GM12891 (cell line): ENCODE data around the gene TAF11L7. TPM values are rescaled to one million over a fixed set of nuclear protein-coding genes. Genes with fewer than 3 reads are reported as not detected.
"Not testable (repeated sequence)": the region's sequence is repeated elsewhere in the genome, so short reads cannot be mapped to it uniquely, and the experiment has no call there.

Source experiments
- DNase-seq: peaks from one replicate; pipeline ENCODE4 v3.0.0; 2011; ENCODE audit warnings: low spot score; ENCODE audit not compliant: insufficient read length
- FAIRE-seq: peaks from 2 replicates; lab custom pipeline; 2011; peaks lifted over from hg19 to GRCh38; lab: Jason Lieb, UNC
- PAX5 ChIP-seq: IDR thresholded peaks from 2 replicates; pipeline ENCODE4 v1.6.1; 2011; ENCODE audit warnings: low read length, moderate library complexity, mild to moderate bottlenecking; ENCODE audit not compliant: insufficient read depth, severe bottlenecking
- POLR2A ChIP-seq: IDR thresholded peaks from 2 replicates; pipeline ENCODE4 v1.6.1; 2011; ENCODE audit warnings: low read depth, low read length, control low read depth
- POLR2AphosphoS5 ChIP-seq: IDR thresholded peaks from 2 replicates; pipeline ENCODE4 v1.6.1; 2011; ENCODE audit warnings: low read depth, low read length, control low read depth
- POU2F2 ChIP-seq: IDR thresholded peaks from 2 replicates; pipeline ENCODE4 v1.6.1; 2011; ENCODE audit warnings: low read depth, mild to moderate bottlenecking, control low read depth, low read length, moderate library complexity
- SPI1 ChIP-seq: IDR thresholded peaks from 2 replicates; pipeline ENCODE4 v1.6.1; 2011; ENCODE audit warnings: low read depth, low read length, control low read depth
- TAF1 ChIP-seq: IDR thresholded peaks from 2 replicates; pipeline ENCODE4 v1.6.1; 2011; ENCODE audit warnings: low read depth, low read length, control low read depth
- polyA plus RNA-seq: library from polyadenylated mRNA; unstranded; fragments of >200 nt; gene quantifications from one replicate; pipeline ENCODE4 v1.2.1, GENCODE V29; 2012; ENCODE audit warnings: low read depth, missing spikeins, inconsistent platforms; ENCODE audit not compliant: missing spikeins

Gene TAF11L7
- polyA plus RNA-seq: not detected

GRCh38 chr5:17585658-17586057, at the start of gene TAF11L7:
Gene TAF11L7 (minus strand): TSS chr5:17585758.
- not testable (repeated sequence) for FAIRE-seq, DNase-seq

GRCh38 chr5:17634160-17634559, 48.6 kb upstream of the TAF11L7 start, which contains the start of gene TAF11L14:
Gene TAF11L14 (plus strand): TSS chr5:17634460.
- no peak for TF ChIP-seq POLR2A
- TF ChIP-seq POLR2AphosphoS5: no peak
- no peak for TF ChIP-seq PAX5
- no peak for TF ChIP-seq POU2F2
- no peak for TF ChIP-seq SPI1
- TF ChIP-seq TAF1: no peak
- no peak for DNase-seq
- FAIRE-seq: no peak

DNA sequence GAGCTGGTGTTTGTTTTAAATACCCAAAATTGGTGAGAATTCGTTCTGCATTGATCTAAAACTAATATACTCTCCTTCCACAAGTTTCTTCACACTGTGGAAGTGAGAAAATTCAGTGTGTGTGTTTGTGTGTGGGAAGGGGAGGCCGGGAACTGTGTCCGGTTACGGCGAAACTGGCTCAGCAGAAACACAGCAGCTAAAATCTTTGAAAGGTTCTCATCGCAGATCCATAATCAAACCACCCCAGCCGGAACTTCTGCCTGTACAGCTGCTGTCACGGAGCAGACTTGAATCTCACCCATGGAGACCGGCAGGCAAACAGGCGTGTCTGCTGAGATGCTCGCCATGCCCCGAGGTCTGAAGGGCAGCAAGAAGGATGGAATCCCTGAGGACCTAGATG, 46.2 kb upstream of the TAF11L7 start, which contains the start of gene TAF11L13:
Gene TAF11L13 (plus strand): TSS at position 301 of the 400 bp plus-strand sequence.
- DNase-seq, FAIRE-seq: not testable (repeated sequence)

DNA sequence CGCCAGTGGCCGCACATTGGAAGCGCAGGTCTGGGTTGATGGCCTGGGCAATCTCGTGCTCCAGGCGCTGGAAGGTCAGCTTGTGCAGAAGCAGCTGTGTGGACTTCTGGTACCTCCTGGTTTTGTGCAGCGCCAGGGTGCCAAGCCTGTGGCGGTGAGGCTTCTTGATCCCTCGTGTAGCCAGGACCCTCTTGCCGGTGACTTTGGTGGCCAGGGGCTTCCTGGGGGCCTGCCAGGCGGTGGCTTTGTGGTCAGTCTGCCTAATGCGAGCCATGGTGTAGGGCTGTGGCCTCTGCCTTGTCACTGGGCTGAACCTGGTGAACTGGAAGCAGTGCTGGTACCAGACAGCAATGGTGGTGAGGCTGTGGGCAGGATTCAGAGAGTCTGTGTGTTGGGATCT, 40.1 kb upstream of the TAF11L7 start:
- TF ChIP-seq PAX5: no peak
- TF ChIP-seq SPI1: no peak
- no peak for TF ChIP-seq POLR2A
- no peak for TF ChIP-seq TAF1
- no peak for TF ChIP-seq POU2F2
- DNase-seq: no peak
- no peak for FAIRE-seq

DNA sequence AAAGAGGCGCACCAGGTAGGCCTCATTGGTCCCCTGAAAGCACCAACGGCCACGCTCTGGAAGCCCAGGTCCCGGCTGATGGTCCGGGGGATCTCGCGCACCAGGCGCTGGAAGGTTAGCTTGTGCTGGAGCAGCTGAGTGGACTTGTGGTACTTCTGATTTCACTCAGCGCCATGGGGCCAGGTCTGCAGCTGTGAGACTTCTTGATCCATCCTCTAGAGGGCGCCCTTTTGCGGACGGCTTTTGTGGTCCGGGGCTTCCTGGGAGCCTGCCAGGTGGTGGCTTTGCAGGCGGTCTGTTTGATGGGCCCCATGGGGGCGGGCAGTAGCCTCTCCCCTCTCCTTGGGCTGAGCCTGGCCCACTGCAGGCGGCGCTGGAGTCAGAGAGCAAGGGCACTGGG, 35.1 kb upstream of the TAF11L7 start:
- no peak for DNase-seq
- TF ChIP-seq POLR2AphosphoS5: no peak
- TF ChIP-seq POU2F2: no peak
- no peak for TF ChIP-seq SPI1
- no peak for TF ChIP-seq POLR2A
- TF ChIP-seq TAF1: no peak
- TF ChIP-seq PAX5: no peak
- no peak for FAIRE-seq

GRCh38 chr5:17619354-17619753, 33.8 kb upstream of the TAF11L7 start:
- no peak for TF ChIP-seq TAF1
- TF ChIP-seq POLR2A: no peak
- no peak for TF ChIP-seq POU2F2
- TF ChIP-seq POLR2AphosphoS5: no peak
- TF ChIP-seq PAX5: no peak
- TF ChIP-seq SPI1: no peak
- DNase-seq (no peak), FAIRE-seq (no peak)

GRCh38 chr5:17614872-17615605, 29.5 kb upstream of the TAF11L7 start:
- TF ChIP-seq POLR2A (no peak), POLR2AphosphoS5 (no peak), PAX5 (no peak), SPI1 (no peak), POU2F2 (no peak), TAF1 (no peak)
- DNase-seq: no peak
- no peak for FAIRE-seq

DNA sequence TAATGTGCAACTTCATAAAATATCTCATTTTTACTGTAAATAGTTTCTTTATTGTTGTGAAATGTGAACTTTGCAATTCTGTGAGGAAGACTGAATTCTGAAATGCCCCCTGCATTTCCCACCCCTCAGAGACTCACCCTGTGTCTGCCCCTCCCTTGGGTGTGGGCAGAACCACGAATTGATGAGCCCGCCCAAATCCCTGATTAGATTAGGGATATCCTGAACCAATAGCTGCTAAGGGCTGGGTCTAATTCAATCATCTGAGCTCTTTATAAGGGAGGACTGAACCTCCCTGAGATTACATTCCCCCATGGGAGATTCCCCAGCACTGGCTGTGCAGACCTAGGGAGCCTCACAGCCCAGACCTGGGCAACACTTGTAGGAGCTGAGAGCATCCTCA, 24.5 kb upstream of the TAF11L7 start, which contains the start of gene TAF11L12:
Gene TAF11L12 (plus strand): TSS at position 301 of the 400 bp plus-strand sequence.
- DNase-seq, FAIRE-seq: not testable (repeated sequence)

DNA sequence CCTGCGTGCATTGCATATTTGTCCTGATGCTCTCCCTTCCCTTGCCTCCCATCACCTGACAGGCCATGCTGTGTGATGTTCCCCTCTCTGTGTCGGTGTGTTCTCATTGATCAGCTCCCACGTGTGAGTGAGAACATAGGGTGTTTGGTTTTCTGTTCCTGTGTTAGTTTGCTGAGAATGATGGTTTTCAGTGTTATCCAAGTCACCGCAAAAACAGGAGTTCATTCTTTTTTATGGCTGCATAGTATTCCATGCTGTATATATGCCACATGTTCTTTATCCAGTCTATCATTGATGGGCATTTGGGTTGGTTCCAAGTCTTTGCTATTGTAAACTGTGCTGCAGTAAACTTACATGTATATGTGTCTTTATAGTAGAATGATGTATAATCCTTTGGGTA, 21.9 kb upstream of the TAF11L7 start:
- DNase-seq, FAIRE-seq: not testable (repeated sequence)

GRCh38 chr5:17604951-17605350, 19.4 kb upstream of the TAF11L7 start:
- FAIRE-seq: no peak
- DNase-seq: no peak
- TF ChIP-seq POLR2AphosphoS5: no peak
- TF ChIP-seq TAF1: no peak
- no peak for TF ChIP-seq POLR2A
- no peak for TF ChIP-seq POU2F2
- no peak for TF ChIP-seq PAX5
- no peak for TF ChIP-seq SPI1

DNA sequence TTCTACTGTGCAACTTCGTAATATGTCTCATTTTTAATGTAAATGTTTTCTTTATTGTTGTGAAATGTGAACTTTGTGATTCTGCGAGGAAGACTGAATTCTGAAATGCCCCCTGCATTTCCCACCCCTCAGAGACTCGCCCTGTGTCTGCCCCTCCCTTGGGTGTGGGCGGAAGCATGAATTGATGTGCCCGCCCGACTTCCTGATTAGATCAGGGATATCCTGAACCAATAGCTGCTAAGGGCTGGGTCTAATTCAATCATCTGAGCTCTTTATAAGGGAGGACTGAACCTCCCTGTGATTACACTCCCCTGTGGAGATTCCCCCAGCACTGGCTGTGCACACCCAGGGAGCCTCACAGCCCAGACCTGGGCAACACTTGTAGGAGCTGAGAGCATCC, 18.3 kb upstream of the TAF11L7 start, which contains the start of gene TAF11L11:
Gene TAF11L11 (plus strand): TSS at position 304 of the 400 bp plus-strand sequence.
- not testable (repeated sequence) for DNase-seq, FAIRE-seq

GRCh38 chr5:17597728-17598127, 12.2 kb upstream of the TAF11L7 start, which contains the start of gene TAF11L10:
Gene TAF11L10 (minus strand): TSS chr5:17597828.
- DNase-seq, FAIRE-seq: not testable (repeated sequence)

DNA sequence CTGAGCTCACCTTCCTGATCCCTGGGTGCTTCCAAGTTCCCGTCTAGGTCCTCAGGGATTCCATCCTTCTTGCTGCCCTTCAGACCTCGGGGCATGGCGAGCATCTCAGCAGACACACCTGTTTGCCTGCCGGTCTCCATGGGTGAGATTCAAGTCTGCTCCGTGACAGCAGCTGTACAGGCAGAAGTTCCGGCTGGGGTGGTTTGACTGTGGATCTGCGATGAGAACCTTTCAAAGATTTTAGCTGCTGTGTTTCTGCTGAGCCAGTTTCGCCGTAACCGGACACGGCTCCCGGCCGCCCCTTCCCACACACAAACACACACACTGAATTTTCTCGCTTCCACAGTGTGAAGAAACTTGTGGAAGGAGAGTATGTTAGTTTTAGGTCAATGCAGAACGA, 8.7 kb upstream of the TAF11L7 start, which contains the start of gene TAF11L9:
Gene TAF11L9 (minus strand): TSS at position 140 of the 400 bp plus-strand sequence.
- not testable (repeated sequence) for FAIRE-seq

DNA sequence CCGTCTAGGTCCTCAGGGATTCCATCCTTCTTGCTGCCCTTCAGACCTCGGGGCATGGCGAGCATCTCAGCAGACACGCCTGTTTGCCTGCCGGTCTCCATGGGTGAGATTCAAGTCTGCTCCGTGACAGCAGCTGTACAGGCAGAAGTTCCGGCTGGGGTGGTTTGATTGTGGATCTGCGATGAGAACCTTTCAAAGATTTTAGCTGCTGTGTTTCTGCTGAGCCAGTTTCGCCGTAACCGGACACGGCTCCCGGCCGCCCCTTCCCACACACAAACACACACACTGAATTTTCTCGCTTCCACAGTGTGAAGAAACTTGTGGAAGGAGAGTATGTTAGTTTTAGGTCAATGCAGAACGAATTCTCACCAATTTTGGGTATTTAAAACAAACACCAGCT, 5.3 kb upstream of the TAF11L7 start, which contains the start of gene TAF11L8:
Gene TAF11L8 (minus strand): TSS at position 101 of the 400 bp plus-strand sequence.
- FAIRE-seq, DNase-seq: not testable (repeated sequence)

More for the DNA sequence above, 8.7 kb upstream of the TAF11L7 start, which contains the start of gene TAF11L9:
- DNase-seq: not testable (repeated sequence)
